Hepatocyte (in vitro differentiated cells): ENCODE results near the gene GTF2E1.

ENCODE experiments used
- CTCF ChIP-seq: fragments of 200-600 bp; sonication (generic); IDR thresholded peaks from 2 replicates; pipeline ENCODE4 v1.5.1; 2016; ENCODE audit warnings: antibody characterized with exemption, mild to moderate bottlenecking; ENCODE audit not compliant: poor library complexity
- EZH2 ChIP-seq: fragments of 200-600 bp; sonication (generic); IDR thresholded peaks from 2 replicates; pipeline ENCODE4 v1.6.1; 2016; ENCODE audit warnings: antibody characterized with exemption, mild to moderate bottlenecking, borderline replicate concordance

- TF ChIP-seq EZH2 (no peak), CTCF (no peak)
Measured at GRCh38 chr3:120706950-120707349, 35.6 kb upstream of the GTF2E1 start.
